CD4-positive, CD25-positive, alpha-beta regulatory T cell (primary cell): ENCODE measurements around the gene LRRC28. TPM values are rescaled to one million over a fixed set of nuclear protein-coding genes. Genes with fewer than 3 reads are reported as not detected.
A peak's percentile ranks its signal among the peaks of the same experiment; 100 is the strongest.

Experiments
- ATAC-seq, 2 donors: fragments of 150-1000 bp; cut with Tn5 transposase; one replicate each; pipeline ENCODE4 v1.10.0; 2021; ENCODE audit warnings: low read depth in 2 of 2, moderate number of reproducible peaks in 2 of 2, moderate library complexity in 1 of 2
- DNase-seq, 3 donors: peaks; one replicate each; pipeline versions ENCODE4 v3.0.0 to v3.0.0-alpha.2; 2012 to 2022; ENCODE audit warnings: mixed read lengths in 1 of 3
- H3K27ac ChIP-seq: one replicate; pipeline ENCODE4 v1.7.0; 2013; ENCODE audit warnings: mild to moderate bottlenecking, low read length; ENCODE audit not compliant: insufficient read depth, poor library complexity, severe bottlenecking
- H3K27me3 ChIP-seq: one replicate; pipeline ENCODE4 v1.7.0; 2013; ENCODE audit warnings: low read length; ENCODE audit not compliant: control insufficient read depth, insufficient read depth
- H3K36me3 ChIP-seq: one replicate; pipeline ENCODE4 v1.7.0; 2013; ENCODE audit warnings: mild to moderate bottlenecking, low read length, moderate library complexity; ENCODE audit not compliant: control insufficient read depth, insufficient read depth
- H3K4me1 ChIP-seq: 2 replicates; pipeline ENCODE4 v1.7.0; 2013; ENCODE audit warnings: mild to moderate bottlenecking, low read length; ENCODE audit not compliant: insufficient read depth, control insufficient read depth, poor library complexity, severe bottlenecking
- H3K4me3 ChIP-seq: one replicate; pipeline ENCODE4 v1.7.0; 2013; ENCODE audit warnings: low read depth, mild to moderate bottlenecking, low read length, moderate library complexity
- H3K9me3 ChIP-seq, 2 experiments: 1 replicate in 1 of 2; 2 replicates in 1 of 2; pipeline ENCODE4 v1.7.0; 2013; ENCODE audit warnings: low read length in 2 of 2, mild to moderate bottlenecking in 1 of 2, moderate library complexity in 1 of 2; ENCODE audit not compliant: control insufficient read depth in 2 of 2
- H3K27ac Mint-ChIP-seq, 3 donors: one replicate each; pipeline ENCODE4 v1.8.0; 2020 to 2022; ENCODE audit warnings: mild to moderate bottlenecking in 3 of 3, mixed read lengths in 3 of 3, moderate library complexity in 2 of 3
- H3K27me3 Mint-ChIP-seq: one replicate; pipeline ENCODE4 v1.8.0; 2022; ENCODE audit warnings: mild to moderate bottlenecking, mixed read lengths
- H3K36me3 Mint-ChIP-seq: one replicate; pipeline ENCODE4 v1.8.0; 2020; ENCODE audit warnings: mixed read lengths
- H3K4me1 Mint-ChIP-seq, 4 donors: one replicate each; pipeline ENCODE4 v1.8.0; 2020 to 2022; ENCODE audit warnings: mixed read lengths in 4 of 4, mild to moderate bottlenecking in 1 of 4
- H3K4me3 Mint-ChIP-seq, 4 donors: one replicate each; pipeline ENCODE4 v1.8.0; 2020 to 2022; ENCODE audit warnings: mild to moderate bottlenecking in 4 of 4, mixed read lengths in 4 of 4, moderate library complexity in 3 of 4
- H3K9me3 Mint-ChIP-seq, 7 donors: one replicate each; pipeline ENCODE4 v1.8.0; 2020 to 2022; ENCODE audit warnings: mixed read lengths in 7 of 7, mild to moderate bottlenecking in 3 of 7, moderate library complexity in 2 of 7
- polyA plus RNA-seq, 4 donors: library from polyadenylated mRNA; unstranded; fragments of 300-500 nt; fragmentation: Illumina TruSeq; gene quantifications; one replicate each; pipeline ENCODE4 v1.2.3, GENCODE V29; 2021
- total RNA-seq: library from RNA; stranded (reverse); gene quantifications from one replicate; pipeline ENCODE4 v1.2.3, GENCODE V29; 2022

The LRRC28 gene
- total and polyA plus RNA-seq, 5 donors from 2014 or later: 12.5 to 43.3 (median 29.3) TPM

DNA sequence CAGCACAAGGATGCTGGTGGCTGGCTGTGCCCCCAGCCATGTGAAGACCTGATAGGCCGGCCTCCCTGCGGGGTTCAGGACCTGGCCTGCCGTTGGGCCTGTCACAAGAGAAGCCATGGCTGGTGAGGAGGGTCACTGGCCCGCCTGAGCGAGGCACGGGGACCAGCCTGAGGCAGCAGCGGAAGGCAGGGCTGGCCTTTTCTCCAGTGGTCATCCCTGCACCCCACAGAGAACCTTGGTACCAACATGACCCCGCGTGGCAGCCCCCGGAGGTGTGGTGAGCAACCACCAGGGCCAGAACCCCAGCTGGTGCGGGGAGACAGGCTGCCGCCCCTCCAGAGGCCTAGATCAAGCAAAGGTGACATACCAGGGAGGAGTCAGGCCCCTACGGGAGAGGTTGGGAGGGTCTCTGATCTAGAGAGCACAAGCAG is 180.4 kb downstream of the LRRC28 start:
- Mint-ChIP-seq H3K4me3 (no peak overlapping the region), H3K27ac (peak overlapping the region in 1 of 3 donors; percentile 52), H3K27me3 (no peaks in the 10 kb centered on the region), H3K4me1 (peaks cover 0 to 43% (median 6%) of the 10 kb centered on the region in 4 donors), H3K9me3 (no peaks in the 10 kb centered on the region), H3K36me3 (no peaks in the 10 kb centered on the region)
- H3K36me3 ChIP-seq: no peaks in the 10 kb centered on the region
- ATAC-seq (no peak), DNase-seq (no peak)
- H3K4me1 ChIP-seq: peaks cover 17% of the 10 kb centered on the region
- no peaks in the 10 kb centered on the region for H3K27me3 ChIP-seq
- H3K9me3 ChIP-seq: no peaks in the 10 kb centered on the region
- no peak overlapping the region for H3K27ac ChIP-seq
- H3K4me3 ChIP-seq: no peak overlapping the region

DNA sequence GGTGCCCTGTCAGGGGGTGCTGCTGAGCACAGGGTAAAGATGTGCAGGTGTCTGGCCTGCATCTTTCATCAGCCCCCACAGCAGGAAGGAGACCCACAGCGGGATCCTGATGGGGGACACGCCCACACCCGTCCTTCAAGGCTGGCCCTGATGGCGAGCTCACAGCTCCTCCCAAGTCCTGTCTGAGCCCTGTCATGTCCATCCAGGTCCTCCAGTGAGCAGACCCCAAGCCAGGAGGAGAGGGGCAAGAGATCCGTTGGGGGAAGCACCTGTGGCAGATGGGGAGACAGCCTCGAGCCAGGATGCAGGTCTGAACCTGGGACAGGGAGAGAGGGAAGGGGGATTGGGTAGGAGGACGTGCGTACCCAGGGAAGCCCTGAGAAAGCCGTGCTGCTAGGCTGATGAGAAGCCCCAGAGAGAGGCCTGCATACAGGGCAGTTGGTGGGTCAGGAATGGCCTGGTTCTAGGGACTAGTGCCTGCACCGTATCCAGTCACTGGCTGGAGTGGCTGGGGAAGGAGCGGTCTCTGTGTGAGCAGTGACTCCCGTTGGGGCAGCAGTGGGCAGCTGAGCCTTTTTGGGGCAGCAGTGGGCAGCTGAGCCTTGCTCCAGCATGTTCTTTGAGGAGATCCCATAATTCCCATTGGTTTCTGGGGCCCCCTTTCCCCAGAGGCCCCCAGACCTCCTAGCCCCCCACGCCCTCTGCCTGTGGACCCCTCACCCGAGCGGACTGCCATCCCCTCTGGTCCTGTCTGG is 181.2 kb downstream of the LRRC28 start:
- Histone ChIP-seq H3K27me3 (no peaks in the 10 kb centered on the region), H3K27ac (no peak overlapping the region), H3K4me1 (peaks cover 17% of the 10 kb centered on the region), H3K36me3 (no peaks in the 10 kb centered on the region), H3K9me3 (no peaks in the 10 kb centered on the region), H3K4me3 (no peak overlapping the region)
- no peaks in the 10 kb centered on the region for H3K9me3 Mint-ChIP-seq
- no peak for ATAC-seq
- no peak for DNase-seq
- H3K4me1 Mint-ChIP-seq: peaks cover 0 to 37% (median 4%) of the 10 kb centered on the region in 4 donors
- peak overlapping the region; percentile 23 to 79 (median 59) for H3K27ac Mint-ChIP-seq
- H3K27me3 Mint-ChIP-seq: no peaks in the 10 kb centered on the region
- no peaks in the 10 kb centered on the region for H3K36me3 Mint-ChIP-seq
- peak overlapping the region in 1 of 4 donors; percentile 31 for H3K4me3 Mint-ChIP-seq

DNA sequence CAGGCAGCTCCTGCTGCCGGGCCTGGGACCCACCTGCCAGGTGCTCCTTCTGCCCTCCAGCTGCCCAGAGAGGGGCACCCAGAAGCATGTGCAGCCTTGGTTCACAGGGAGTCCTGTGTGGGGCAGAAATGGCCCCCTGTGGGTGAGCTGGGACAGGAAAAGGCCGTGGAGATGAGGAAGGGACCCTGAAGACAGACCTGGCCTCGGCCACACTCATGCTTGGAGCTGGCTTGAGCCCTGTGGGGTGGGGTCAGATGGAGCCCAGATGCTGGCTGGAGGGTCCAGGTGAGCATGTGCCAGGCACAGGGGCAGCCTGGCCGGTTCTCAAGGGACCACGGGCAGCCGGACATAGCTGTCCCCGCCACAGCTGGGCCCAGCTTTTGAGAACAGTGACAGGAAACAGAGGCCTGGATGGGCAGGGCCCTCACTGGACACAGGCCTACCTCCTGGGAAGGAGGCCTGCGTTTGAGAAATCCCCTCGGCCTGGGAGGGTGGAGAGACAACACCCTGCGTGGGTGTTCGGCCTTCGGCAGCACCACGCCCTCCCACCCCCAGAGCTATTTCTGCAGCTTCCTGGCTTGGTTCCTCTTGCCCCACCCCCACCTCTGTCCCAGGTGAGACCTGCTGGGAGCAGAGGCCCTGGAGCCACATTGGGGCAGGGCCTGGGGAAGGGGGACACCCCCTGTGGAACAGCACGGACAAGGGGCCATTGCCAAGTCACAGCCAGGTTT is 181.9 kb downstream of the LRRC28 start:
- Histone ChIP-seq H3K9me3 (no peaks in the 10 kb centered on the region), H3K27me3 (no peaks in the 10 kb centered on the region), H3K4me1 (peaks cover 17% of the 10 kb centered on the region), H3K36me3 (no peaks in the 10 kb centered on the region), H3K27ac (no peak overlapping the region), H3K4me3 (no peak overlapping the region)
- ATAC-seq (peak in 1 of 2 donors; percentile 23), DNase-seq (peak in 1 of 3 donors; percentile 42)
- Mint-ChIP-seq H3K4me3 (no peak overlapping the region), H3K9me3 (no peaks in the 10 kb centered on the region), H3K36me3 (no peaks in the 10 kb centered on the region), H3K4me1 (peaks cover 0 to 34% (median 3%) of the 10 kb centered on the region in 4 donors), H3K27ac (peak overlapping the region in 2 of 3 donors; percentile 20 to 79), H3K27me3 (no peaks in the 10 kb centered on the region)

DNA sequence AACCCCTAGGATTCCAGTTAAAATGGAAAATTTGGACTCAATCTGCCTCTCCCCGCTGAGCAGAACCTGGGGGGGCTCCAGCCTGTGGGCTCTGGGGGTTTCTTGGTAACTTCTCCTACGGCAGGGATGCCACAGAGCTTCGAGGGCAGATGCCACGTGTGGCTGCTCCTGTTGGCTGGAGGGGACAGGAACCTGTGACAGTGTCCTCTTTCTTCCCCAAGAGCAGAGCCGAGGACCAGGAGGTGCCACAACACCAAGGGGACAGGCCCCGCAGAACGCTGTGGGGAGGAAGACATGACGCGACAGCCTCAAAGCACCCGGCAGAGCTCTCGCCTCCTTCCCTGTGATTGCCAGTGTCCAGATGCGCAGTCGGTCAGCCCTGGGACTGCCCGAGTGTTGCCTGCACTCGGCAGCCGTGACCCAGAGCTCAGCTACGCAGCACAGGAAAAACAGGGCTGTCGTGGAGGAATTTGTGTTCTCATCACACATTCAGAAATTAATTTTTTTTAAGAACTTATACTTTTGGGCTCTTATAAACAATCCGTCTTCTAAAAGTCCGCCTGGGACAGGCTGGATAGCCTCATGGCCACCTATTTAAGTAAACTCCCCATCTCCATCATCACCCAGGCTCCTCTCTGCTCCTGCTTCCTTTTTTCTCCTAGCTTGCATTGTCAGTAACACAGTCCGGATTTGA is 182.6 kb downstream of the LRRC28 start:
- DNase-seq: no peak
- Mint-ChIP-seq H3K27me3 (no peaks in the 10 kb centered on the region), H3K4me1 (peaks cover 0 to 37% (median 2%) of the 10 kb centered on the region in 4 donors), H3K9me3 (no peaks in the 10 kb centered on the region), H3K27ac (peak overlapping the region in 1 of 3 donors; percentile 20), H3K36me3 (no peaks in the 10 kb centered on the region), H3K4me3 (peak overlapping the region in 1 of 4 donors; percentile 15)
- Histone ChIP-seq H3K27ac (no peak overlapping the region), H3K4me3 (no peak overlapping the region), H3K4me1 (peaks cover 17% of the 10 kb centered on the region), H3K9me3 (no peaks in the 10 kb centered on the region), H3K27me3 (no peaks in the 10 kb centered on the region), H3K36me3 (no peaks in the 10 kb centered on the region)
- ATAC-seq: no peak

DNA sequence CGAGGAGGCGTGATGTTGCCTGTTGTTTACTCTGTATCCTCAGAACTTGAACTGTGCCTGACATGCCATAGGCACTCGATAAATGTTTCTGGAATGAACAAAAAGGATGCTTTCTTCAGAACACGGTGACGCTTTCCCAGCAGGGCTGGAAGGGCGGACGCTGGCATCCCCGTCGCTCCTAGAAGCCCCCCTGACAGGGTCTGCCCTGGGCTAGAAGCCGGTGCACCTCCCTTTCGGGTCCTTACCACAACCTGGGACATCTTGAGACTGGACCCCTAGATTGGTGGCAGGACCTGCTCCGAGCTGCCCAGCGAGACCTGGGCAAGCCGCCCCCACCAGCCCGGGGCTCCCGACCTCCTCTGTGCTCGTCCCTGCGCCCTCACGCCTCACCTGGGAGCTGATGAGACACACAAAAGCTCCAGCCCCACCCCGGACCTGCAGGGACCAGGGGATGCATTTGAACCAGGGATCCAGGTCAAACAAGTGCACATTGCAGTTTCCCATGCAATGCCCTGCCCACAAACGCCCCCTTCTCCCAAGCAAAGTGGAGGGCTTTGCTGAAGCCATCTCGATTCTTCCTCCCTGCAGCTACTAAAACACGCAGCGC is 183.3 kb downstream of the LRRC28 start:
- no peak for DNase-seq
- peaks cover 0 to 37% (median 2%) of the 10 kb centered on the region in 4 donors for H3K4me1 Mint-ChIP-seq

DNA sequence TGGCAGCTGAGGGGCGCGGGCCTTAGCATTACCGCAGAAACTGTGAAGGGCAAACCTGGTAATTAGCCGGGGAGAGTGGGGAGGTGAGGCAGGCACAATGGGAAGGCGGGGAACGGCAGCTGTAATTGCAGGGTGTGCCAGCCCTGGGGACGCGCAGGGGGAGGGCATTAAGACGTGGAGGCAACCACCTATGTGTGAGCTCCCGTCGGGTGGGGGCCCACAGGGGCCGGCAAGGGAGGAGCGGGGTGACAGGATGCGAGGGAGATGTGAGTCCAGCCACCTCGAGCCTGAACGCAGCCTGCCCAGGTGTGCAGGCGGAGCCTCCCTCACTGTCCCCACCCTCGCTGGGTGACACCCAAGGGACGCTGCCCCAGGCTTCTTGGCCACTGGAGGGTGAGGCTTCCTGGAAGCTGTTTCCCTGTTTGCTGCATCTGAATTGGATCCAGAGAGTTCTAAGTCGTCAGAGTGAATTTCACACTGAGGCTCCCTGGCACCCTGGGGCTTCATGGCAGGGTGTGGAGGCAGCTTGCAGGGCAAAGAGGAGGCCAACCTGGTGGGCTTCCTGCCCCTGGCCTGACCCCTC is 183.9 kb downstream of the LRRC28 start:
- H3K27ac Mint-ChIP-seq: no peak overlapping the region
- H3K9me3 Mint-ChIP-seq: no peaks in the 10 kb centered on the region
- Histone ChIP-seq H3K4me3 (no peak overlapping the region), H3K27me3 (no peaks in the 10 kb centered on the region), H3K36me3 (no peaks in the 10 kb centered on the region), H3K9me3 (no peaks in the 10 kb centered on the region), H3K27ac (no peak overlapping the region), H3K4me1 (peaks cover 17% of the 10 kb centered on the region)
- H3K27me3 Mint-ChIP-seq: no peaks in the 10 kb centered on the region
- H3K36me3 Mint-ChIP-seq: no peaks in the 10 kb centered on the region
- peak overlapping the region in 1 of 4 donors; percentile 41 for H3K4me3 Mint-ChIP-seq
- peaks cover 0 to 37% (median 2%) of the 10 kb centered on the region in 4 donors for H3K4me1 Mint-ChIP-seq
- peak in 1 of 2 donors; percentile 7 for ATAC-seq
- DNase-seq: peak in 1 of 3 donors; percentile 59

More for the DNA sequence above, 183.3 kb downstream of the LRRC28 start:
- no peaks in the 10 kb centered on the region for H3K9me3 ChIP-seq
- no peaks in the 10 kb centered on the region for H3K27me3 ChIP-seq
- H3K9me3 Mint-ChIP-seq: no peaks in the 10 kb centered on the region
- ATAC-seq: no peak
- H3K27me3 Mint-ChIP-seq: no peaks in the 10 kb centered on the region
- H3K36me3 Mint-ChIP-seq: no peaks in the 10 kb centered on the region
- no peak overlapping the region for H3K27ac ChIP-seq
- no peak overlapping the region for H3K4me3 ChIP-seq
- H3K4me3 Mint-ChIP-seq: no peak overlapping the region
- H3K36me3 ChIP-seq: no peaks in the 10 kb centered on the region
- peak overlapping the region in 1 of 3 donors; percentile 32 for H3K27ac Mint-ChIP-seq
- peaks cover 17% of the 10 kb centered on the region for H3K4me1 ChIP-seq
